Measurements from ENCODE around the gene GPR107.

Gene GPR107

DNA sequence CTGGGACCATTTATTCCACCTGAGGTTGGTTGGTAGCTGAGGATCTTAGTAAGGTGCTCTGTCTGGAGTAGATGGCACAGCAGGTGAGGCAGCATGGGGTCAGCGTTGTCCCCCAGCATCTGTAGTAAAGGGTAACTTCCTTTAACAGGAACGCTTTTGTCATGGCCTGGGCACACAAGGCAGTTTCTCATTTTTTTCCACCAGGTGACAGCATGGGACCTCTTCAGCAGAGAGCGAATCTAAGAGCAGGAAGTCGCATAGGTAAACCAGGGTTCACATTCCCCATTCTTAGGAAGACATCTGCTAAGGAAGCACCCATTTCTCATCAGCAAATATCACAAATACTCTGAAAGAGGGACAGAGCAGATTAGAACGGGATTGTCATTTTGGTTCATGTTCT is 56.5 kb downstream of the GPR107 start:
- DNase-seq (ENCODE audit: low read depth): no peak

DNA sequence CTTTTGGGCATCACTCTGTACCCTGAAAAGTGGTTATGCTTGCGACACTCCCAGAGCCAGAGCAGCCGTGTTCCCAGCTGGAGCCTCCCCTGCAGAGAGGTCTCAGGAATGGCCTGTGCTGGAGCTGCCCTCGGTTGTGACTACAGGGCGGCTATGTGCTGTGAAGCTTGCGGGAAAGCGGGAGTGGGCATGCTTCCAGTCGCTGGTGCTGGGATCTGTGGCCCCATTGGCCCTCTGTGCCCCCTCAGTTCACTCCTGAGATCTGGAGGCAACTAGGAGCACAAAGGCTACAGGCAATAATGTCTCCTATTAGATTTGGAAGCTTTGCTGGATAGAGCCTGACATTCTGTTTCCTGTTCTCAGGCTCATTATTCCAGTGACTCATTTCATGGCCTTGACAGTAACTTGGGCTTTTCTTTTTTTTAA is 56.9 kb downstream of the GPR107 start:
- no peak for DNase-seq (ENCODE audit: low read depth)

GRCh38 chr9:130111786-130112537 is 58.3 kb downstream of the GPR107 start:
- DNase-seq (ENCODE audit: low read depth): no peak

- no peak for DNase-seq (ENCODE audit: low read depth)
These were observed 58.9 kb downstream of the GPR107 start for GRCh38 chr9:130112538-130113151.

GRCh38 chr9:130114741-130115140 is 61.0 kb downstream of the GPR107 start:
- no peak for DNase-seq (ENCODE audit: low read depth)

DNA sequence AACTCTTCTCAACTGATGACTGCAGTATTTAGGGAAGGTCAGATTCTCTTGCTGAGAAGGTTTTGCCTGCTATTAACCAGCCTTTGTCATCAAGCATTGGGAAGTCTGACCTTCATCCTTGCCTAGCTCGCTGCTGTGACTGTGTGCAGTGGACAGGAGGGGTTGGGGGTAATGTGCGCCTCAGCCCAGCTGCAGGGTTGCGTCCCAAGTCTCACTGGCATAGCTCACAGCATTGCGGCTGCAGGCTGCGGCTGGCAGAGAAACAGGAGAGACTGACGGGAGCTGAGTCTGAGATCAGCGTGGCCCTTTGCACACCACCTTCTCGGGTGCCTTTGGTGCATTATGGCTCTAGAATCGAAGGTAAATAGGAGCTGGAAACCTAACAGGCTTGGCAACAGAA is 62.6 kb downstream of the GPR107 start:
- DNase-seq (ENCODE audit: low read depth): no peak

DNA sequence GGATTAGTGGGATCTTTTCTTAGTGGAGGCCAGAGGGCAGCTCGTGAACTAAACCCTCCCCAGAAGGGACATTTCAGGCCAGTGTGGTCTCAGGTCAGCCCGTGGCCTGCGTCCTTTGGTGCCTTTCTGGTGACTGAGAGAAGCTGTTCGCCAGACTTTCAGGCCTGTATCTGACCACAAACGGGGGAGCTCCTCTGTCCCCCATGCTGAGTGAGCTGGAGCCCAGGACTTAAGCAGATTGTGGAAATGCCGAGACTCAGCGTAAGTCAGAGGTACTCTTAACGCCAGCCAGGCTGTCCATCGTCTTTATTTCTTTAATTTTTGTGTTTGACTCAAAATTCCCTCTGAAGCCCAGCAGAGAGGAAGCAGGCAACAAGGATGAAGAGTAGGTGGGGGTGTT is 63.7 kb downstream of the GPR107 start:
- DNase-seq (ENCODE audit: low read depth): no peak

DNA sequence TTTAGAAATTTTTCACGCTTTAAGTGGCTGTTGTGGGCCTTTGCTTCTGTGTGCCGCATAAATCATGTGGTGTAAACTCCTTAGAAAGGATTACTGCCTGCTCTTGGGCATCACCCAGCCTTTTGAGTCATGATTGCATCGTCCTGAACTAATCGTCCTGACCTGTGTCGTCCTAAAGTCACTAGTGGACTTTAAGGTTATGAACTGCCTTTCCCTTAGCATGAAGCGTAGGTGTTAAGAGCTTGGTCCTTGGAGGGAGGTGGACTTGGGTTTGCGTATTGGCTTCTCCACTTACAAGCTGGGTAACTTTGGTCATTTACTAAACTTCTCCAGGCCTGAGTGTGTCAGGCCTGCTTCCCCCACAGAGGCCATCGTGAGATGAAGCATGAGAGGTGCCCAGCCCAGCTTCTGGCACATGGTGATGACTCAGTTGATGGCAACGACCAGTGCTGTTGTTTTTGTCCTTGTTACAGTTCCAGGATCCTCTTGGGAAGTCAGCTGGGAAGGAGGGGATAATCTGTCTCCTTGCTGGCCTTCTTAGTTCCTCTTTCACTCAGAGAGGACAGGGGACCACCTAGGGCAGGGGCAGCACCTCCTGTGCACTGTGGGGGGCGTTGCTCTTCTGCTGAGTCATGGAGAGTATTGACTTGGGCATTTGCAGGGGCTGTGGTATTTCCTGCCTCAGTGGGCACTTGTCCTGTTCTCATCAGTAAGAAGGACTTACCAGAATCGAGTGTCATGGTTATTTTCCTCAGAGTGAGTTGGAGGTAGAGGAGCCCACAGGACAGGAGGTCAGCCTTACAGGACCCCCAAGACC is 64.3 kb downstream of the GPR107 start:
- DNase-seq (ENCODE audit: low read depth): no peak

DNA sequence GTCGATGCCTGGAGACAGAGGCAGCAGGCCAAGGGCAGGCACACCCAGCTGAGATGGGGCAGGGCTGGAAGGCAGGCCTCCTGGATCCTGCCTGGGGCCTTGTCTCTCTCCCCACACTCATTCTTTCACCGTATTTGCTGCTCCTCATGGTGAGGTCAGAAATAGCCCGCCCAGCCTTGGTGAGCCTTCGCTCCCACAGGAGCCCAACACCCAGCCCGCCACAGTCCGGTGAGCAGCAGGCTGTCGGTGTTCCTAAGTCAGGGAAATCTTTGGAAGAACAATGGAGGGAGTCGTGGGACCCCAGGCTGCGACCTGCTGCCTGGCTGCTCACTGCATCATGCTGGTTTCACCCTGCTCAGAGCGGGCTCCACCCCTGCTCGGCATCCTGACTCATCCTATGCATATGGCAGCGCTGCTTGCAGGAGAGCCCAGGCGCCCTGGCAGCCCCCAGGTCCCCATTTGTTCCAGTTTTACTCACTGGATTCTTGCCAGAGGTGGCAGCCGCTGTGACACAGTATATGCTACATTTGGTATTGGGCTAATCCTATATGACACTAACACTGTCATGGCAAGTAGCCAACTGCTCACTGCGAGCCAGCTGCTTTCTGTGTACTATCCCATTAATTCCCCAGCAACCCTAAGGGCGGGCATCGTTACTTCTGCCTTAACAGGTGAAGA is 65.3 kb downstream of the GPR107 start:
- DNase-seq (ENCODE audit: low read depth): no peak

- DNase-seq (ENCODE audit: low read depth): no peak
These were observed 66.0 kb downstream of the GPR107 start for GRCh38 chr9:130119519-130120298.

GRCh38 chr9:130120299-130120587 is 66.5 kb downstream of the GPR107 start:
- DNase-seq (ENCODE audit: low read depth): no peak

DNA sequence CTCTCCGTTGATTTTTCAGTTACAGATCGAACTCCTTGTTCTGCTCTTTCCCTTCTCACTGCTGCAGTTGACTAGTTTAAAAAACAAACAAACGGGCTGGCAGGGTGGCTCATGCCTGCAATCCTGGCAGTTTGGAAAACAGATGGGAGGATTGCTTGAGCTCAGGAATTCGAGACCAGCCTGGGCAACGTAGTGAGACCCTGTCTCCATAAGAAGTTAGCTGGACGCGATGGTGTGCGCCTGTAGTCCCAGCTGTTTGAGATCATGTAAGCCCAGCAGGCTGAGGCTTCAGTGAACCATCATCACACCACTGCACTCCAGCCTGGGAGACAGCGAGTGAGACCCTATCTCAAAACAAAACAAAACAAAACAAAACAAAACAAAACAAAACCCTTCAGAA is 67.1 kb downstream of the GPR107 start:
- DNase-seq (ENCODE audit: low read depth): no peak

DNA sequence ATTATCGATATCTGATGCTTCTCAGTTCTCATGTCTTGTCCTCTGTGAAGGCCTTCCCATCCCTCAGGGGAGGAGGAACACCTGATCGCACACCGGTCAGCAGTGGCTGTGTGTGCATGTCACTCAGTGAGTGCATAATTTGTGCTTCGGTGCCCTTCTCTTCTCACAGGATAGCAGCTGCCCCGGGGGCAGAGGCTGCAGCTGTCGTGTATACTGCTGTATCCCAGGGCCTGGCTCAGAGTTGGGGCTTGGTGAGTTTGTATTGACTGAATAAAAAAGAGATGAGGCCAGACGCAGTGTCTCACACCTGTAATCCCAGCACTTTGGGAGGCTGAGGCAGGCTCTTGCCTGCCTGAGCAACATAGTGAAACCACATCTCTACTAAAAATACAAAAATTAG is 68.8 kb downstream of the GPR107 start:
- DNase-seq (ENCODE audit: low read depth): no peak

- no peak for DNase-seq (ENCODE audit: low read depth)
These were observed 70.6 kb downstream of the GPR107 start for GRCh38 chr9:130124085-130124860.

GRCh38 chr9:130126721-130127433 is 73.2 kb downstream of the GPR107 start:
- DNase-seq (ENCODE audit: low read depth): no peak

DNA sequence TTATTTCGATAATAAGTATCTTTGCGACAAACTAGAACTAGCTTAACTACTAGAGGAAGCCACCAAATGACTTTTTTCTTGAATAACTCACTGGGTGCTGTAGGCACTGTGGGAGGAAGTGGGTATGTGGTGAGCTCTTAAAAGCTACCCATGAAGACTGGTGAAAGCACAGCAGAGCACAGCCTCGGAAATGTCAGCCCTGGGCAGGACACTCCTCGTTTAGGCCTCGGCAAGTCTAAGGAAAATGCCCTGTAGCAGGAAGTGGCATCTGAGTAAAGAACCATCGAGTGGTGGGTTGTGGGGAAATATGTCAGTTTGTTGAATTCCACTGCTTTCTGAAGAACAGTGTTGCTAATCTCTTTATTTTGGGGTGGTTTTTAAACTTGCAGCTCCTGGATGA is 74.5 kb downstream of the GPR107 start:
- peak; percentile 58 for DNase-seq (ENCODE audit: low read depth)

- DNase-seq (ENCODE audit: low read depth): peak; percentile 48
These were observed 75.2 kb downstream of the GPR107 start for GRCh38 chr9:130128733-130129431.

GRCh38 chr9:130129432-130130061 is 75.8 kb downstream of the GPR107 start:
- no peak for DNase-seq (ENCODE audit: low read depth)

- no peak for DNase-seq (ENCODE audit: low read depth)
These were observed 79.0 kb downstream of the GPR107 start for GRCh38 chr9:130132746-130133145.

Data from stimulated activated CD8-positive, alpha-beta memory T cell treated with anti-CD3 and anti-CD28 coated beads, Interleukin-12 subunit alpha, Interleukin-12 subunit beta, amount 100 ng/mL, for 4 hours (primary cell).